ENCODE results near the gene MRPL58. TPM values are rescaled to one million over a fixed set of nuclear protein-coding genes. Genes with fewer than 3 reads are reported as not detected.
"Not testable (repeated sequence)": the region's sequence is repeated elsewhere in the genome, so short reads cannot be mapped to it uniquely, and the experiment has no call there.

Gene MRPL58
- total RNA-seq, 1 experiment from 2014 or later = 135 TPM

DNA sequence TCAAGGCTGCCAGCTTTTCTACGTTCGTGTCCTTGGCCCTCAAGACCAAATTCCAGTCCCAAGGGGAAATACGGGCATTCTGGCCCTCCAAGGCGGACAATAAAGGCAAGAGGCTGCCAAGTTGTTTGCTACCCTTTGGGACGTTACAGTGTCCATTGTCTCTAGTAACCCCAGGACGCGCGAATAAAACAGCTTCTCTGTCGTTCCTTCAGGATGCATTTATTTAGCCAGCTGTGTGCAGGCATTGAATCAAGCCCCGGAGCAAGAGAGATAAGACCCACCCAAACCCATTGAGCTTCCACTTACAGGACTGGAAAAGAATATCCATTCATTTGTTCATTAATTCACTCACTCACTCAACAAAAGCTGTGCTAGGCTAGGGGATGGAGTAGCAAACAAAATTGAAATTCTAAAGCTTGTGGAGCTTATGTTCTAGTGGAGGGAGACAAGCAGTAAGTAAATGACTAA, 656 bp downstream of the MRPL58 start:
- no peak for DNase-seq (ENCODE audit: low spot score)

DNA sequence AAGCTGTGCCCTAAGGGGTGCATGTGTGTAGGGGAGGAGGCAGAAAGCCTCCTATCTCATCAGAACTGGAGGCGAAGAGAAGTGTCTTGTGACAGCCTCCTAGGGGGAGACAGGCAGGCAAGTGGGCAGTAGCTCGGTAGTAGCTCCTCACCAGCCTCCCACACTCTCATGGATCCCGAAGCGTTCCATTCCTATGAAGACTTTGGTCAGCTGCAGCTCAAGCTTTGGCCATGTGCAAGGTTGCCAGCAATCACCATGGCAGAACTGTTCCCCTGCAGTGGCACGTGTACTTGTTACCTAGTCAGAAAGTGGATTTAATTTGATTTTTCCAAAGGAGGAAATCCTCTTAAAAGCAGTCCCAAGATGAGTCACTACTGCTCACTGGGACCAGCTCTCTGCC, 6.7 kb downstream of the MRPL58 start:
- no peak for DNase-seq (ENCODE audit: low spot score)

DNA sequence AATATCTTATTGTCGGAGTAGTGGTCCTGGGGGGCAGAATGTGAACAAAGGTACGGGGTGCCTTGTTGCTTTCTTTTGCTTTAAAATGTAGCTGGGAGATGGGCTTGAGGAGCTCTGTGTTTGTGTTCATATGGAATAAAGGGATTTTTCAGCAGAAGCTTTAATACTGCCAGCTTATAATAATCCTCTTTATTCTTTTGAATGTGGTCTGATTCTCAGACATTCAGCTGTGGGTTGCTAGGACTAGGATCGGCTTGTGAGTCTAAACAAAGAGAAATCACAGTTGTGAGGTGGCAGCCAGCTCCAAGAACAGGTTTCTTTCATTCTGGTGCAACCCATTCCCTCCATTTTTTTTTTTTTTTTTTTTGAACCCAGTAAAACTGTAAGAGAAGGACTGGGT, 7.2 kb downstream of the MRPL58 start:
- DNase-seq (ENCODE audit: low spot score) = no peak

DNA sequence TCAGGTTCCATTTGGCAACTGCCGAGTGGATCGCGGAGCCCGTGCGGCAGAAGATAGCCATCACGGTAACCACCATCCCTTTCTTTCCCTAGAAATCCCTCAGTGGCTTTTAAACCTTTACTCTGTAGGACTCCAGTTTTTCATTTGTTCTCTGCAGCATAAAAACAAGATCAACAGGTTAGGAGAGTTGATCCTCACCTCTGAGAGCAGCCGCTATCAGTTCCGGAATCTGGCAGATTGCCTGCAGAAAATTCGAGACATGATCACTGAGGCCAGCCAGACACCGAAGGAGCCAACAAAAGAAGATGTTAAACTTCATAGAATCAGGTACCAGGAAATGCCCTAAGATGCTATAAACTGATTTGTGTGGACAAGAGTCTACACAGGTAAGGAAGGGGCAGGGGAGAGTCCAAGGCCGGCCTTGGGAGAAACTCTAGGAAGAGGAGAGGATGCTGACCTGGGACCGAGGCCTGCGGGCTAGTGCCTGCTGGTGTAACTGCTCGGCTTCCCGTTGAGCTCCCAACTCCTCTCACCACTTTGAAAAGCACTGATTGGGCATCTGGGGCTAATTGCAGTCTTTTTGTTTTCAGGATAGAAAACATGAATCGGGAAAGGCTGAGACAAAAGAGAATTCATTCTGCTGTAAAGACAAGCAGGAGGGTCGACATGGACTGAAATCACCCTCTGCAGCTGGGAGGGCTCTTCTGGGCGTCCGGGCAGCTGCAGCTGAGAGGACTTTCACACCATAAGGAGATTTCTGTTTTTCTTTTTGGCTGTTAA, 8.1 kb downstream of the MRPL58 start:
- no peak for DNase-seq (ENCODE audit: low spot score)

DNA sequence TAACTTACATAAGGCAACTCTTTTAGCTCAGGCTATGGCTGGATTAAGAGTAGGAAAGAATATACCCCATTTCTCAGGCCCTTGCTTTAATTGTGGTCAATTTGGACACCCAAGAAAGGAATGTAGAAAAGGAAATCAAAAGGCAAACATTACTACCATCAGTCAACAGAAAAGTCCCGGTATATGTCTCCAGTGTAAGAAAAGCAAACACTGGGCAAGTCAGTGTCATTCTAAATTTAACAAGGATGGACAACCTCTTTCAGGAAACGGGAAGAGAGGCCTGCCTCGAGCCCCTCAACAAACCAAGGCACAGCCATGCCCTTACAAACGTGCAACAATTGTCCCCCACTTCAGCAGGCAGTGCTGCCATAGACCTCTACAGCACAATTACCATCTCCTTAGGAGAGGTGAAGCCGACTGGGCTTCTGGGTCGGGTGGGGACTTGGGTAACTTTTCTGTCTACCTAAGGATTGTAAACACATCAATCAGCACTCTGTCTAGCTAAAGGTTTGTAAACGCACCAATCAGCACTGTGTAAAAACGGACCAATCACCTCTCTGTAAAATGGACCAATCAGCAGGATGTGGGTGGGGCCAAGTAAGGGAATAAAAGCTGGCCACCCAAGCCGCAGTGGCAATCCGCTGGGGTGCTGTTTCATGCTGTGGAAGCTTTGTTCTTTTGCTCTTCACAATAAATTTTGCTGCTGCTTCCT, 12.4 kb downstream of the MRPL58 start:
- DNase-seq (ENCODE audit: low spot score) = no peak

DNA sequence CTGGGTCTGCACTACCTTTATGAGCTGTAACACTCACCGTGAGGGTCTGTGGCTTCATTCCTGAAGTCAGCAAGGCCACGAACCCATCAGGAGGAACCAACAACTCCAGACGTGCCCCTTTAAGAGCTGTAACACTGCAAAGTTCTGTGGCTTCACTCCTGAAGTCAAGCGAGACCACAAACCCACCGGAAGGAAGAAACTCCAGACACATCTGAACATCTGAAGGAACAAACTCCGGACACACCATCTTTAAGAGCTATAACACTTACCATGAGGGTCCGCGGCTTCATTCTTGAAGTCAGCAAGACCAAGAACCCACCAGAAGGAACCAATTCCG, 12.9 kb downstream of the MRPL58 start:
- DNase-seq (ENCODE audit: low spot score) = not testable (repeated sequence)

DNA sequence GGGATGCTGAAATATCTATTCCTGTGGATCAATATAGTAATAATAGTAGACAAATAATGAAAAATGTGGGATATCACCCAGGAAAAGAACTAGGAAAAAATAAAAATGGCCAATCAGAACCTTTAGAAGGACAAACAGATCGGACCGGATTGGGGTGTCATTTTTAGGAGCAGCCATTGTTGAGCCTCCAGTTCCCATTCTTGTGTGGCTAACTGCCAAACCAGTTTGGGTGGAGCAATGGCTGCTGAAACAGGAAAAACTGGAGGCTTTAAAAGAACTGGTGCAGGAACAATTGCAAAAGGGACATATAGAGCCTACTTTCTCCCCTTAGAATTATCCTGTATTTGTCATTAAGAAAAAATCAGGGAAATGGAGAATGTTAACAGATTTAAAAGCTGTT, 14.2 kb downstream of the MRPL58 start:
- DNase-seq (ENCODE audit: low spot score) = not testable (repeated sequence)

DNA sequence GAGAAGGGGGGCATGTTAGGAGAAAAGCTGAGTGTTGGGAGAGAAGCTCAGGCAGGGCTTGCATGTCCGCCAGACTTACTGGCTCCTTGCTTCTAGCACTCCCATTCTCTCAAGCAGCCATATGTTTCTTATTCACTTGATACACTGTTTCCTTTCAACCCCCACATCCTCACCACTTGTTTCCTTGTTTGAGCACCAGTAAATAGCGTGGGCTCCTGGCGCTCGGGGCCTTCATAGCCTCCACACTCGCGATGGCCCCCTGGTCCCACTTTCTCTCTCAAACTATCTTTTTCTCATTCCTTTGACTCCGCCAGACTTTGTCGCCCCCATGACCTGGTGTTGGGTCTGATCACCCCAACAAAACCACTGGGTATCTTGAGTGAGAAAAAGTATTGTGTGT, 17.7 kb downstream of the MRPL58 start:
- no peak for DNase-seq (ENCODE audit: low spot score)

DNA sequence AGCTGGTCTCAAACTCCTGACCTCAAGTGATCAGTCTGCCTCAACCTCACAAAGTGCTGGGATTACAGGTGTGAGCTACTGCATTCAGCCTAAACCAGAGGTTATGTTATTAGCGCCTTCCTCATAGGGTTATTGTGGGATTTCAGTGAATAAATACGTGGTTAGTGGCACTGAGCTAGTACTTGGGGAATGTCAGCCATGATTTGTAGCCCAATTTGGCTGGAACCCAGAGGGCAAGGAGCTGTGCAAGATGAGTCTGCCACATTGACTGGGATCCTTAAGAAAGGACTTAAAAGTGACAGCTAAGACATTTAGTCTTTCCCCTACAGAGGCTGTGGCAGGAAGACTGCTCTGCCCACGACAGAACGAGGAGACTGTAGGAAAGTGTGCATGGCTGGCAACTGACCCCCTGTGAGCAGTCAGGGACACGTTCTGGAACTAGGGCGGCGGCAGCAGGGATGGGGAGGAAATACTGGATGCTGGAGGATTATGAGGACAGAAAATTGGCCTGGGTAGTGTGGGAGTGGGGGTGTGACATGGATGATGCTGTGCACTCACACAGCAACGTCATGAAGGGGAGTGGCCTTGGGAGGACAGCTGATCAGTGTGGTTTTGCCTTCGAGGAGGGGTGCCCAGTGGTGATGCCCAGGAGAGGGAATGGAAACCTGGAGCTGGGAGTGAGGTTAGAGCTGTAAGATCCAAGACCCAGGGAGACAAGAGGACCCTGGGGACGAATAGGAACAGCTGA, 19.7 kb downstream of the MRPL58 start:
- DNase-seq (ENCODE audit: low spot score) = peak; percentile 93

DNA sequence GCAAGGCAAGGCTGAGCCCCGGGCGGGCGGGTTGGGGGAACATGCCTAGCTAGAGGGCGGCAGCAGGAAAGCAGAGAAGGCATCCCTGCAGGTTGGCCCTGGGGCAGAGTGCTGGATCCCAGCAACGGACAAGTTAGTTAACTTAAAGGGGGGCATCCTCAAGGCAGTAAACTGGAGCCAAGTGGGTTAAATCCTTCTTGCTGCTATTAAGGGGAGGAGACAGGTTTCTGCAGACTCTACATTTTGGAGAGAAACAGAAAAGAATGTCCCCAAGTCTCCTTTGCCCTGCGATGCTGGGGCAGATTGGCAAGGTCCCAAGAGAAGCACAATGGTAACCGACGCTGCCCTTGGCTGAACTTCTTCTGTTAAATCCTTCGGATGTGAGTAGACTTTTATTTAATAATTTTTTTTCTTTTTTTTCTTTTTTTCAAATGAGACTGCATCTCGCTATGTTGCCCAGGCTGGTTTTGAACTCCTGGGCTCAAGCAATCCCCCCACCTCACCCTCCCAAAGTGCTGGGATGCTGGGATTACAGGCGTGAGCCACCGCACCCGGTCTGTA, 20.3 kb downstream of the MRPL58 start:
- DNase-seq (ENCODE audit: low spot score) = no peak

DNA sequence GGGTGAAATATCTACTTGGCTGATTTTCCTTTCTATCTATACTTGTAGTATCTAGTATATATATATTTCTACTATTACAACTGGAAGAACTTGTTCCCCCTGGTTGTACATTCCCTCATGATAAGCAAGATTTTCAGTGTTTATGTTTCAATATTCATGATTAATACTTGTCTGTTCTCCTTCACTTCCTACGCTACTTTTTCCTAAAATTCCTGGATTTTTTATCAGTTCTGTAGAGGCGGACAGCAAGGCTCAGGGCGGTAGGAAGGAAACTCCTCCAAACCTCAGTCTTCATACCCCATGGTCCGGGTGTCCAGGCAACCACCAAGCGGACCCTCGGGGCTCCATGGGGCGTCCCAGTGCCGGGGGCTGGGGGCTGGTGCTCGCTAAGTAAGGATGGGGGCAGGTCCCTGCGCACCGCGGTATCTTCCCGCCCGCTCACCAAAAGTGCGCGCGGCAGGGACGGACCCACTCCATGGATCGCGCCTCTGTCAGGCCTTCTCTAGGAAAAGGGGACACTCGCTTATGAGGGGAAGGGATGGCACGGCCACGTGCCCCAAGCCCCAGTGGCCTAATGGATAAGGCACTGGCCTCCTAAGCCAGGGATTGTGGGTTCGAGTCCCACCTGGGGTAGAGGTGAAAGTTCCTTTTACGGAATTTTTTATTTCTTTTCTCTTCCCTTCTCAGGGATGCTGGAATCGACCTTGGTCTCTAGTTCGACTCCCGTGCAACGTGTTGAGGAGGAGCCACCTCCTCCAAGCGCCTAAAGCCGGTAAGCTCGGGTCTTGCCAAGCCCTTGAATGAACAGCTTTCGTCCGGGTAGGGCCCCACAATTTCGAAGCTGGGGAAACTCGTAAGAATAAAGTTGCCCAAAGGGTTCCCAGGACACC, 21.1 kb downstream of the MRPL58 start:
- DNase-seq (ENCODE audit: low spot score) = peak; percentile 97

DNA sequence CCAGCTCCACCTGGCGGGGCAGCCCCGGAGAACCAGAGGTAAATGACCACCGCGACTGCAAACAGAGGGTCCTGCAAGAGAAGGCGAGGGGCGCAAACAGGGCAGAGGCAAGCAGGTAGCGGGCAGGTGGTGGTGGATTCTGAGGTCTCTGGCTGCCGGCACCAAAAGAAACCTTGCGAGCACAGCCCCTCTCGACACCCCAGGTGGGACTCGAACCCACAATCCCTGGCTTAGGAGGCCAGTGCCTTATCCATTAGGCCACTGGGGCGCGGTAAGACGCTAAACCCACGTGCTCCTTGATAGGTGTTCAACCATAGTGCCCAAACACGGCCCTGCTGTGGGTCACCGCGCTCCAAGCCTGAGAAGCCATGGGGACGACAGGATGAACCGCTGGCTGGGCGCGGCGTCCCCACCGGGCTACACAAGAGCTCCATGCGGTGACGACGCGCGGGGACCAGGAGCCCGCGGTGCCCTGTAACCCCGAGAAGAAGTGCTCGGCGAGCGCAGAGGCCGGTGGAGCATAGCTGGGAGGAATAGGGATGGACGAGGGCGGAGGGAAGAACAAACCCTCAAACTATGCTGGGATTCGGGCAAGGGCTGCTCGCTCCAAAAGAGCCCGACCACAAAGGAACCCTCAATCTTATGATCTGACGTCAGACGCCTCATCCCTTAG, 21.9 kb downstream of the MRPL58 start:
- DNase-seq (ENCODE audit: low spot score) = peak; percentile 93

DNA sequence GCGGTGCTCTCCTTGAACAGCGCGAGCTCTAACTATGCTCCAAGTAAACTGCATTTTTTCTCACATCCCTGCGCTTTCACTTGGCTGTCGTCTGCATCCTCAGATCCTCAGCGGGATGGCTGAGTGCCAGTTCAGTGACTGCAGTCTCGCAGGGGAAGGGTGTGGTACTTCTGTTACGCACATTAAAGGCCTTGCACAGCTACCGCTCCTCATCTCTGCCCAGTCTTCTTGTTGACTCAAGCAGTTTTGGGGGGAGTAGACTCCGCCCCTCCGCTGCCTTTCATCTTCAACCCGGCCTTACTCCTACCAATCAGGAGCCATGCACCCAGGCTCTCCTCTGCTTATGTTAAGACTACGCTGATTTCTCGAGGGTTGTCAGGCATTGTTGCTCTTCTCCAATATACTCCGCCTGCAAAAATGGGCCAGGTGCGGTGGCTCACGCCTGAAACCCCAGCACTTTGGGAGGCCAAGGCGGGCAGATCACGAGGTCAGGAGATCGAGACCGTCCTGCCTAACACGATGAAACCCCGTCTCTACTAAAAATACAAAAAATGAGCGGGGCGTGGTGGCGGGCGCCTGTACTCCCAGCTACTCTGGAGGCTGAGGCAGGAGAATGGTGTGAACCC, 24.3 kb downstream of the MRPL58 start:
- DNase-seq (ENCODE audit: low spot score) = peak; percentile 51

DNA sequence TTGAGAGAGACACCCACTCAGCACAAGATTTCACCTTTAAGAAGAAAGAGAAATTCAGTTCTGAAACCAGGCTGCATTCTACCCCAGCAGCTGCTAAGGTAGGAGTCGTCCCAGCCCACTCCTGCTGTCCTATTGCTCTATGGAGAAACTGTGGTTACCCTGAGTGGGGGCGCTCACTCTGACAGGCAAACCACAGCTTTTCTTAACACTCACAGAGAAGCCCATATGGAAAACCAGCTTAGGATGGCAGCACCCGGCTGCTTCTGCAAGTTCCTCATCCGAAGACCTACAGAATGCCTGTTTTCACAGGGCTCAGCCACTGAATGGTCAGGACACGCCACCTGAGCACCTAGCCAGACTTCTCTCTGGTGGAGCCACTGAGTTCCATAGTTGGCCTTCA, 26.8 kb downstream of the MRPL58 start:
- no peak for DNase-seq (ENCODE audit: low spot score)

DNA sequence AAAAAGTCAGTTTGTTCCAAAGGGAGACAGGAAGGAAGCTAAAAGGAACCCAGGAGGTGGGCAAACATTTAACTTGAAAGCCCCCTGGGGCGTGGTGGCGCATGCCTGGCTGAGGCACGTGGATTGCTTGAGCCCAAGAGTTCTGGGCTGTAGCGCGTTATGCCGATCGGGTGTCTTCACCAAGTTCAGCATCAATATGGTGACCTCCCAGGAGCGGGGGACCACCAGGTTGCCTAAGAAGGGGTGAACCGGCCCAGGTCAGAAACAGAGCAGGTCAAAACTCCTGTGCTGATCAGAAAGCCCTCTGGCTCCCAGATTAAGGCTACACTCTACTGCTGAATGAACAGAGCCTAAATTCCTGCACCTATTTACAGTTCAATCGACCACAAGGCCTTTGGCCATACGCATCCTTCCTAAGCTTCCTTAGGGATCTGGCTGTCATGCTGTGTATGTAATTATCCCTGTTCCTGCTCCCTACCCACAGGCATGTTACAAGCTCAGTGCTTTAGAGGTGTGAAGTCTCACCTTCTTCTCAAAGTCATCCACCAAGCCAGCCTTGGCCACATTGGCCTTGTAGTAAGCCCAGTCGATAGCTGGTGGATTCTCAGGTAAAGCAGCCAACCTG, 29.3 kb downstream of the MRPL58 start:
- DNase-seq (ENCODE audit: low spot score) = no peak

DNA sequence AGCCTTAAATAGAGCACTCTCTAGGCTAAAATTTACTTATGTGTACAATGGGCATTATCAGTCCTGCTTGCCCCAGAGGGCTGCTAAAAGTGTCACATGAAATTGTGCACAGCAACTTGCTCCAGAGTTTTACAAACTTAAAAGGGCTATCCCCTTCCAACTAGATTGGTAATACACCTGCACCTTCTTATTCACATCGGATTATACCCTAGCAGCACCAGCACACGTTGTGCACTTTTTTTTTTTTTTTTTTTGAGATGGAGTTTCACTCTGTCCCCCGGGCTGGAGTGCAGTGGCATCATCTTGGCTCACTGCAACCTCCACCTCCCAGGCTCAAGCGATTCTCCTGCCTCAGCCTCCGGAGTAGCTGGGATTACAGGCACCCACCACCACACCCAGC, 31.3 kb downstream of the MRPL58 start:
- DNase-seq (ENCODE audit: low spot score) = not testable (repeated sequence)

DNA sequence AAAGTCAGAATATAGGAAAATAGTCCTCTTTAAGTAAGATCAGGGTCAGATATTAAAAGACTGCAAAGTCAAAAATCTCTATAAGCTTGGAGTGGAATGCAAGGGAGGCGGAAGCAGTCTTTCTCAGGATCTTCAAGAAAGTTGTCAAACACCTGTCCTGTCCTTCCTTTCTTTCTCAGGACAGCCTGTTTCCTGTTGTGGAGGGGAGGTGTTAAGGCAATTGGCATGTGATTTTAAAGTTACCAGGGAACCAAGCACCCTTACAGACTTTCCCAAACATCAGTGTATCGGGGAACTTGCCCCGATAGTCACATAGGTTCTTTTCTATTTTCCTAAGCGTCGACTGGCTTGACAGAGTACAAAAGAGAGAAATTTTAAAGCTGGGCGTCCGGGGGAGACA, 32.2 kb downstream of the MRPL58 start:
- no peak for DNase-seq (ENCODE audit: low spot score)

DNA sequence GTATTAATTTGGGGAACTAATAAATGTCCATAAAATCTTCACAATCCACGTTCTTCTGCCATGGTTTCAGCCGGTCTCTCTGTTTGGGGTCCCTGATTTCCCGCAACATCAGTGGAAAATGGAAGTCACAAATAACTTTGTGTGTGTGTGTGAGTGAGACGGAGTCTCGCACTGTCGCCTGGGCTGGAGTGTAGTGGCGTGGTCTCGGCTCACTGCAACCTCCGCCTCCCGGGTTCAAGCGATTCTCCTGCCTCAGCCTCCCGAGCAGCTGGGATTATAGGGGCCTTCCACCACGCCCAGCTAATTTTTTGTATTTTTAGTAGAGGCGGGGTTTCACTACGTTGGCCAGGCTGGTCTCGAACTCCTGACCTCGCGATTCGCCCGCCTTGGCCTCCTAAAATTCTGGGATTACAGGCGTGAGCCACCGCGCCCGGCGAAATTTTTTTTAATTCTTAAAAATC, 33.5 kb downstream of the MRPL58 start:
- DNase-seq (ENCODE audit: low spot score) = not testable (repeated sequence)

DNA sequence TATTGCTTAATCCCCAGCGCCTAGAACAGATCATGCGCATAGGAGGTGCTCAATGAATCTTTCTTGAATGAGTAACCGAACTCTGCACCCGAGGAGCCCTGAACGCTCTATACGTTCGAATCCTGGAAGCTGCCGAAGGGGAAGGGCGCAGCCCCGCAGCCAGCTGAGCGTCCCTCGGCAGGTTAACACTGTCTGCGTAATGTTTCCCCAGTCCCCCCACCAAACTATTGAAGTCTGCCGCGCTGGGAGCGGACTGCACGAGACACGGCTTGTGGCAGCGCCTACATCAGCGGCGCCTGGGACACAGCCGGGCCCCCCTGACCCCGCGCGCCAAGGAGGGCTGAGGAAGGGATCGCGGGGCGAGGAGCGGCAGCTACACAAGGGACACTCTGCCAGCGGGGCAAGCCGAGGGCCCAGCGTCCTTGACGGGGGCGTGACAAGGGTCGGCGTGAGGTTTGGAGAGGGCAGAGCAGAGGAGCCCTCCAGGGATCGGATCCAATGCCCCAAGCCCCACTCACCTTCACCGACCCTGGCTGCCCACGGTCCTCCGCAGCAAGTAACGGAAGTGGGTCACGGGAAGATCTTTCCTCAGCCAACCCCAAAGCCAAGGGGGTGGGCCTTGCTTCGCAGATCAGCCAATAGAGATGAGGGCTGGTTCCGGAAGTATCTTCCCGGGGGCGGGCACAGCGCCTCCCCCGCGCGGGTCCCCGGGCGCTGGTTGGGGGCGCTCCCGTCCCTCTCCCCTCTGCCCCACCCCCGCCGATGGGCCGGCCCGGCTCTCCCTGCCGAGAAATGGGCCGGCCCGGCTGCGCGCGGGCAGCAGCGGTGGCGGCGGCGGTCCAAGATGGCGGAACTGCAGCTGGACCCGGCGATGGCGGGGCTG, 34.2 kb downstream of the MRPL58 start, which contains the start of the genes ATP5PD and KCTD2:
Gene ATP5PD, minus strand, starts transcription at position 563 of the 883 bp plus-strand sequence. CDS start 4,319 bp downstream, outside the sequence.
Gene KCTD2, plus strand, starts transcription at position 819 of the 883 bp plus-strand sequence. Its CDS starts 26 bp downstream, at position 845.
- DNase-seq (ENCODE audit: low spot score) = peak; percentile 96

All from A172 (cell line).